ENCODE data around the gene C2.

GRCh38 chr6:31898383-31899011, 29.0 kb upstream of the C2 start:
- TF ChIP-seq CTCF (IDR thresholded peaks at IDR 0.05) = no peak
- TF ChIP-seq ZFX (IDR thresholded peaks at IDR 0.05; ENCODE audit: borderline replicate concordance) = no peak
